Left ventricle myocardium inferior (tissue), 1 donor: ENCODE data around the gene FOXRED2. TPM values are rescaled to one million over a fixed set of nuclear protein-coding genes. Genes with fewer than 3 reads are reported as not detected.

Experiments used
- DNase-seq: peaks from one replicate; pipeline ENCODE4 v3.0.0-alpha.2; 2020
- H3K27ac ChIP-seq: fragments of 200-600 bp; replicated peaks from 2 replicates; pipeline ENCODE4 v1.8.0; 2021
- H3K27me3 ChIP-seq: fragments of 200-600 bp; 2 replicates; pipeline ENCODE4 v1.8.0; 2021; ENCODE audit warnings: low read depth
- H3K36me3 ChIP-seq: fragments of 200-600 bp; 2 replicates; pipeline ENCODE4 v1.8.0; 2021
- H3K4me1 ChIP-seq: fragments of 200-600 bp; 2 replicates; pipeline ENCODE4 v1.8.0; 2021
- H3K4me3 ChIP-seq: fragments of 200-600 bp; 2 replicates; pipeline ENCODE4 v1.8.0; 2021; ENCODE audit warnings: mild to moderate bottlenecking, moderate library complexity
- H3K9me3 ChIP-seq: fragments of 200-600 bp; replicated peaks from 2 replicates; pipeline ENCODE4 v1.8.0; 2021
- CTCF ChIP-seq: fragments of 200-600 bp; IDR thresholded peaks from 2 replicates; pipeline ENCODE4 v1.8.0; 2021; ENCODE audit warnings: antibody characterized with exemption, mild to moderate bottlenecking, borderline replicate concordance
- intact Hi-C: fragments of 100-400 bp; cut with micrococcal nuclease; formaldehyde crosslinking; loops from one replicate; pipeline ENCODE4 v1.11.0; 2022
- total RNA-seq: library from RNA; stranded (reverse); fragmentation: NEBNext Ultra II Directional; extraction: Animal tissue kit (Norgen Biotek cat#: 25700); gene quantifications from one replicate; pipeline ENCODE4 v1.2.1, GENCODE V29; 2021
- donor health status: DM: no; HTN: yes; CAD: no; lungs with severe emphysema.

Gene FOXRED2
- total RNA-seq, 1 donor from 2014 or later = 9.8 TPM

DNA sequence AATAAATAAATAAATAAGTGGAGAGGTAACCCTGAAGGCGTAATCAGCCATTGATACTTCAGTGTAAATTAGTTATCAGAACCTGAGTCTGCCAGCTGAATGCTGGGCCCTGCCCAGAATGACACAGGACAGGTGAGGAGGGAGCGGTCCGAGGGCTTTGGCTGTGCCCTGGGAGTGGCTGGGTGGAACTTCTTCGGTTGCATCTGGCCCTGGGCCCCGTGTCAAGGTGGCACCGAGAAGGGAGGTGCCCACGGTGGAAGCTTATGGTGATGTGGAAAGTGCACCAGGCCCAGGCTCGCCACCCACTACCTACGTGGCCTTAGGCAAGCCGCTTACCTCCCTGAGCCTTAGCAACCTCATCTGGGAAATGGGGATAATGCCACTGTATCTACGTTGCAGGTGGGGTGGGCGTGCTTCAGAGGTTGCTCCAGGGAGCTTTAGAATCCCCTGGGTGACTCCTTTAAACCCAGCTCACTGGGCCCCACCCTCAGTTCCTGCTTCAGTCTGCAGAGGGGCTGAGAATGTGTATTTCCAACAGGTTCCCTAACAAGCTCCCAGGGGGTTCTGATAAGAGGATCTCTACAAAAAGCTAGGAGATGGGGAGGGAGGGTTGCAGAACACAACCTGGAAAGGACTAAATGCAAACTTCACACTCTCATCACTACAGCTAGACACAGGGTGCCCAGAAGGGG, 64.2 kb downstream of the FOXRED2 start:
- intact Hi-C loops = no loop called here
- no peak overlapping the region for H3K4me3 ChIP-seq
- H3K27me3 ChIP-seq = no peaks in the 10 kb centered on the region
- no peak for TF ChIP-seq CTCF
- peaks cover 18% of the 10 kb centered on the region for H3K4me1 ChIP-seq
- no peak overlapping the region for H3K27ac ChIP-seq
- no peaks in the 10 kb centered on the region for H3K9me3 ChIP-seq
- no peak for DNase-seq
- no peaks in the 10 kb centered on the region for H3K36me3 ChIP-seq

GRCh38 chr22:36440429-36441002, 66.3 kb downstream of the FOXRED2 start:
- H3K4me1 ChIP-seq = peaks cover 18% of the 10 kb centered on the region
- no peak for TF ChIP-seq CTCF
- no peaks in the 10 kb centered on the region for H3K9me3 ChIP-seq
- no peak for DNase-seq
- no peaks in the 10 kb centered on the region for H3K36me3 ChIP-seq
- intact Hi-C loops = no loop called here
- H3K27ac ChIP-seq = peak overlapping the region; percentile 65
- H3K4me3 ChIP-seq = no peak overlapping the region
- H3K27me3 ChIP-seq = no peaks in the 10 kb centered on the region

GRCh38 chr22:36439481-36440271, 67.2 kb downstream of the FOXRED2 start:
- DNase-seq = peak; percentile 67
- H3K27ac ChIP-seq = peak overlapping the region; percentile 65
- no peak for TF ChIP-seq CTCF

More at GRCh38 chr22:36439481-36440271, 67.2 kb downstream of the FOXRED2 start:
- Histone ChIP-seq H3K9me3 (no peaks in the 10 kb centered on the region), H3K36me3 (no peaks in the 10 kb centered on the region), H3K27me3 (no peaks in the 10 kb centered on the region), H3K4me3 (no peak overlapping the region), H3K4me1 (peaks cover 13% of the 10 kb centered on the region)
- intact Hi-C loops = no loop called here

Other genes with a start within 250 kb of the FOXRED2 start
- 150 TPM for gene MYH9, start 119.1 kb downstream of the FOXRED2 start, total RNA-seq
- gene TXN2, start 25.4 kb downstream of the FOXRED2 start, total RNA-seq = 113 TPM
- gene EIF3D, start 22.1 kb upstream of the FOXRED2 start, total RNA-seq = 75.4 TPM
- not detected for gene CACNG2, start 196.7 kb upstream of the FOXRED2 start, total RNA-seq